KMS-11 (cell line): ENCODE measurements around the gene LPGAT1.

Source experiments
- H2AFZ ChIP-seq: fragments of 200-600 bp; sonication (generic); 2 replicates; pipeline ENCODE4 v1.6.1; 2016; ENCODE audit warnings: antibody characterized with exemption, mixed run types, low read depth
- H3K27ac ChIP-seq: fragments of 200-600 bp; sonication (generic); 2 replicates; pipeline ENCODE4 v1.6.1; 2016; ENCODE audit warnings: mild to moderate bottlenecking, mixed run types
- H3K27me3 ChIP-seq: fragments of 200-600 bp; sonication (generic); 2 replicates; pipeline ENCODE4 v1.6.1; 2017; ENCODE audit warnings: mild to moderate bottlenecking, low read depth, mixed run types, moderate library complexity; ENCODE audit not compliant: insufficient read depth
- H3K36me3 ChIP-seq: fragments of 200-600 bp; sonication (generic); 2 replicates; pipeline ENCODE4 v1.6.1; 2017; ENCODE audit warnings: mild to moderate bottlenecking, mixed run types; ENCODE audit not compliant: insufficient read depth
- H3K4me1 ChIP-seq: fragments of 200-600 bp; sonication (generic); 2 replicates; pipeline ENCODE4 v1.6.1; 2016; ENCODE audit warnings: mild to moderate bottlenecking, low read depth, mixed run types; ENCODE audit not compliant: poor library complexity, severe bottlenecking
- H3K4me2 ChIP-seq: fragments of 200-600 bp; sonication (generic); 2 replicates; pipeline ENCODE4 v1.7.0; 2016; ENCODE audit warnings: mild to moderate bottlenecking, mixed run types
- H3K4me3 ChIP-seq: fragments of 200-600 bp; sonication (generic); IDR thresholded peaks from 2 replicates; pipeline ENCODE4 v1.6.1; 2017; ENCODE audit warnings: low read depth, low read length, mixed read lengths; ENCODE audit not compliant: insufficient read depth
- H3K79me2 ChIP-seq: fragments of 200-600 bp; sonication (generic); 2 replicates; pipeline ENCODE4 v1.6.1; 2016; ENCODE audit warnings: low read depth, mixed run types; ENCODE audit not compliant: insufficient read depth
- H3K9ac ChIP-seq: fragments of 200-600 bp; sonication (generic); 2 replicates; pipeline ENCODE4 v1.6.1; 2016; ENCODE audit warnings: mild to moderate bottlenecking, mixed run types
- H4K20me1 ChIP-seq: fragments of 200-600 bp; sonication (generic); 2 replicates; pipeline ENCODE4 v1.6.1; 2016; ENCODE audit warnings: mild to moderate bottlenecking, mixed run types; ENCODE audit not compliant: insufficient read depth
- CTCF ChIP-seq: fragments of 200-600 bp; sonication (generic); conservative IDR thresholded peaks from 2 replicates; pipeline ENCODE4 v1.6.1; 2017; ENCODE audit warnings: low read depth, mild to moderate bottlenecking, antibody characterized with exemption, low read length, moderate library complexity, mixed read lengths

The LPGAT1 gene

GRCh38 chr1:211730347-211730746, 100.2 kb downstream of the LPGAT1 start:
- Histone ChIP-seq H3K4me1 (peaks cover 7% of the 10 kb centered on the region), H3K36me3 (no peaks in the 10 kb centered on the region), H3K27me3 (no peaks in the 10 kb centered on the region), H2AFZ (no peak overlapping the region), H3K27ac (no peak overlapping the region), H3K4me3 (no peak overlapping the region), H4K20me1 (no peaks in the 10 kb centered on the region), H3K4me2 (no peak overlapping the region), H3K9ac (no peak overlapping the region), H3K79me2 (no peaks in the 10 kb centered on the region)
- no peak for TF ChIP-seq CTCF

DNA sequence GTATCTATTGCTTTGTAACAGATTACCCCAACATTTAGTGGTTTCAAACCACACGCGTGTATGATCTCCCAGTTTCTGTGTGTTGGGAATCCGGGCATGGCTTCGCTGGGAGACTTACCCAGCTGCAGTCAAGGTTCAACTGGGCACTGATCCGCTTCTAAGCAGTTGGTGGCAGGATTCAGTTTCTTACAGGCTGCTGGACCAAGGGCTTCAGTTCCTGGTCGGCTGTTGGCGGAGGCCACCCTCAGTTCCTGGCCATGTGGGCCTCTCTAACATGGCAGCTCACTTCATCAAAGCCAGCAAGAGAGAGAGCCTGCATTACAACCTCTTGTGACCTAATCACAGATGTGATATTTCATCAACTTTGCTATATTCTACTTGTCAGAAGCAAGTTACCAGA, 101.3 kb downstream of the LPGAT1 start:
- Histone ChIP-seq H3K79me2 (no peaks in the 10 kb centered on the region), H3K36me3 (no peaks in the 10 kb centered on the region), H2AFZ (no peak overlapping the region), H3K4me1 (peaks cover 7% of the 10 kb centered on the region), H4K20me1 (no peaks in the 10 kb centered on the region), H3K4me3 (no peak overlapping the region), H3K9ac (no peak overlapping the region), H3K4me2 (no peak overlapping the region), H3K27me3 (no peaks in the 10 kb centered on the region), H3K27ac (no peak overlapping the region)
- TF ChIP-seq CTCF, result no peak

DNA sequence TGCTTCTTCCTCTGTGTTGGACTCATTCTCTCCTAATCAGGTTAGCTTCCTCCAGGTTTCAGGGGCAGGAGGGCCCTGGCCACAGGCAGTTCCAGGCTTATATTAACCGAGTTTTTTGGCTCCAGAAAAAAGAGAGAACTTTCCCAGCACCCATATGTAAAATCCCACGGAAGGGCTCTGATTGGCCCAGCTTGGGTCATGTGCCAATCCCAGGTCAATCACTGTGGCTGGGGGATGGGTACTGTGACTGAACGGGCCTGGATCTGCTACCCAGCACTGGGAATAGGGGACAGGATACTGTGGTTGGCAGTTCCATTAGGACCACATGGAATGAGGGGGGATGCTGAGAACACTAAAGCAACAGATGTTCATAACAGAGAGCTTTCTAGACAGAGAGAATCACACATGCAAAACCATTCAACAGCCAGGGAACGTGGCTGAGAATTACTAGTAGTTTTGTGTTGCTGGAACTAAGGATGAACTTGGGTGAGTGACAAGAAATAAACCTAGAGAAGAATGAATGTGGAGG, 104.0 kb downstream of the LPGAT1 start:
- Histone ChIP-seq H3K27me3 (no peaks in the 10 kb centered on the region), H3K4me3 (no peak overlapping the region), H3K36me3 (no peaks in the 10 kb centered on the region), H4K20me1 (no peaks in the 10 kb centered on the region), H3K4me2 (no peak overlapping the region), H3K4me1 (peaks cover 5% of the 10 kb centered on the region), H3K9ac (no peak overlapping the region), H3K79me2 (no peaks in the 10 kb centered on the region), H2AFZ (no peak overlapping the region), H3K27ac (no peak overlapping the region)
- no peak for TF ChIP-seq CTCF

DNA sequence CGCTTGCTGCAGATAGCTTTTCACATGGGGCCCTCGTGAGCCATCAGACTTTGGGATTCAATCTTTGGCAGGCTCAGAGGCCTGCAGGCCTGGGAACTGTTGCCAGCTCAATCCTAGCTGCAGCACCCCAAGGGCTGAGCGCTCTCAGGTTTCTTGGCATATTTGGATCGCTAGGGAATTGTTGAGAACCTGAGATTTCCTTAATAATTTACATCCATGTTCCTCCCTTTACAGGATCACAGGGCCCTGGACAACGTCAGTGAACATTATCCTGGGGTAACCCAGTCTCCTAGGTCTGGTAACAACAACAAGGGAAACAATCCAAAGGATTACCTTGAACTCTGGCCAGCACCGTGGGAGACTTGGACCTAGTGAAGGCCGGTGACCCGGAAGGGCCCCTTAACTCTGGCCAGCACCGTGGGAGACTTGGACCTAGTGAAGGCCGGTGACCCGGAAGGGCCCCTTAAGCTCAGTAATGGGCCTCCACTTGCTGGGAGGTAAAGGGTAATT, 105.8 kb downstream of the LPGAT1 start:
- no peak overlapping the region for H3K4me2 ChIP-seq
- no peaks in the 10 kb centered on the region for H3K27me3 ChIP-seq
- H3K4me1 ChIP-seq, result no peaks in the 10 kb centered on the region
- no peaks in the 10 kb centered on the region for H4K20me1 ChIP-seq
- no peak overlapping the region for H3K27ac ChIP-seq
- no peaks in the 10 kb centered on the region for H3K79me2 ChIP-seq
- no peak overlapping the region for H3K9ac ChIP-seq
- no peak overlapping the region for H2AFZ ChIP-seq
- H3K36me3 ChIP-seq, result no peaks in the 10 kb centered on the region
- no peak for TF ChIP-seq CTCF
- no peak overlapping the region for H3K4me3 ChIP-seq
